ENCODE data around the gene PLPPR5.
"Not testable (repeated sequence)": the region's sequence is repeated elsewhere in the genome, so short reads cannot be mapped to it uniquely, and the experiment has no call there.

PLPPR5 gene

DNA sequence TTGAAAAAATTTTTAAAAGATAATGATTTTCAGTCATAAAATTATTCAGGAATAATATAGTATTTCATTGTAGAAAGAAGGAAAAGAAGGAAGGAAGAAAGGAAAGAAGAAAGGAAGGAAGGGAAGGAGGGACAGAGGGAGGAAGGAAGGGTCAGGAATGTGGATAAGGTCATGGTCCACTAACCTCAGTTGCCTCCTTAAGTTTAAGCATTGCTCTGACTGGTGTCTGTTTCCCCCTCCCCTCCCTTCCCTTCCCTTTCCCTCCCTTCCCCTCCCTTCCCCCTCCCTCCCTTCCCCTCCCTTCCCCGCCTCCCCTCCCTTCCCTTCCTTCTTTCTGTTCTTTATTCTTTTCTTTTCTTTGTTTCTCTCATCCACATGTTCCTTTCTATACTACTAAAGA lies 95.7 kb downstream of the PLPPR5 start:
- DNase-seq = no peak

DNA sequence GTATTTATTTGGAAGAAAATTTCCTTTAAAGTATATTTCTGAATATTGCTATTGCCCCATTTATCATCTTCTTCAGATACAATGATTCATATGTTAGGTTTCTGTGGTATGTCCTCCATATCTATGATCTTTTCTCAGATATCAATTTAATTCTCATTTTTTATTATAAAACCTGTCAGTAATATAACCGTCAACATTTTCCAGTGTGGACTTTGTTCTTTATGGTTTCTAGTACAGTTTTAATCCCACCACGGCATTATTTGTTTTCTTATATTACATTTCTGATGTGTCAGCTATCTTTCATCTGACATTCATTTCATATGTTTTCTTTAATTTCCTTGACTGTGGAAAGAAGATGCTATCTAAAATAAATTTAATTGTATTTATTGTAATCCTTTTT lies 97.9 kb downstream of the PLPPR5 start:
- DNase-seq = no peak

DNA sequence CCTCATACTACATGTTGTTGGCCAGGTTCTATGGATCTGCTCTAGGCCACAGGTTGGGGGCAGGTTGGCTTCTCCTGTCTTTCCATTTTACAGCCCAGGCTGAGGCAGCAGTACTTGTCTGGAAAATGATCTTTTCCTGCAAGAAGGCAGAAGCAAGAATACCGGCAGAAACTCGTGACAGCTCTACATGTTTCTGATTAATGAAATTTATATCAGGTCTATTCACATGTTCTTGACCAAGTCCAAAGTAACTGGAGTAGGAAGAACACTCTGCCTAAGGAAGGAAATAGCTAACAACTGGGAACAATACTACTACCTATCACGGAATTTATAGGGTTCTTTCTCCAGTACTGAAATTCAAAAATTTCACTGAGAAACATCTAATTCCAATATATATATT lies 98.3 kb downstream of the PLPPR5 start:
- DNase-seq = no peak

DNA sequence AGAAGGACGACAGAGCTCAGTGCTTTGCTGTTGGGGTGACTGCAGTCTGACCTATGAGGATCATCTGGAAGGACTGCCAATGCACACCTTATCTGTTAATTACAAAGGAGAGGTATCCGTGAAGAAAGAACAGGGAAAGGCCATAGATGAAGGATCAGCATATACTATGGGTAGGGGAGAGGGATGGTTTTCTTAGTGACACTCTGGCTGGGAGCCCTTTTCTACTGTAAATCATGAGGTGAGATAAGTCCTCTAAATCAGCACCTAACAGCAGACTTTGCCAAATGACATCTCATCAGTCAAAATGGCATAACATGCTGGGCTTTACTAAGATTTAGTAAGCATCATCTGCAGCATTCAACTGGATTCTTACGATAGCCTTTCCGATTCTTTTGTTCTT lies 100.0 kb downstream of the PLPPR5 start:
- DNase-seq = no peak

DNA sequence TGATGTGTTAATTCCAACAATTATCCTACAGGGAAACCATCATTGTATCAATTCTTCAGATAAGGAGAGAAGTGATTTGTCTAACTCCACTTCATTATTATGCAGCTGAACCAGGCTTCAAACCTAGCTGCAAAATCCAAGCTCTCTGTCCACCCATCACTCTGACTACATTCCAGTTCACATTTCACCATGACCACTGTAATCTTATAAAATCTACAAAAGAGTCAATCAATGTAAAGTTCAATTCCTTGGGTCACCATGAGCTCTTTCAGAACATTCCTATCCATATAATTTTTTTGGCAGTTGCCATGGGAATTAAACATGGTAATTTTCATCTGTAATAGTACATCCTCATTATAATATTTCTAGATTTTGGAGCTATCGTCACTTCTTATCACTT lies 100.9 kb downstream of the PLPPR5 start:
- no peak for DNase-seq

DNA sequence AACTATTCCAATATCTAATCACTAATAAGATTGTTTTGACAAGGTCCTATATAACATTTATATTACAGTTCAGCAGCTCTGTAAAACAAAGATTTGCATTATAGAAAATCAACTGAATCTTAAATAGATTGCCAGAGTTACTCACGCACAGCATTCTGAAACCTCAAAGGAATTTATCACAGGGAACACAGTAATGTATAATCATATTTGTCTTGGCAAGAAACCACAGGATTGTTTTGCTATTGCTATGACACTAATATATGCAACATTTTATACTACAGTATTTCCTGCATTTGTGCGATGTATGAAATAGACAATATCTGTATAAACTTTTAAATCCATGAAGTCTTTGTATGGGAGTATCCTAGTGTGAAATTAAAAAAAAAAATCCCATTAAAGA lies 101.4 kb downstream of the PLPPR5 start:
- no peak for DNase-seq

DNA sequence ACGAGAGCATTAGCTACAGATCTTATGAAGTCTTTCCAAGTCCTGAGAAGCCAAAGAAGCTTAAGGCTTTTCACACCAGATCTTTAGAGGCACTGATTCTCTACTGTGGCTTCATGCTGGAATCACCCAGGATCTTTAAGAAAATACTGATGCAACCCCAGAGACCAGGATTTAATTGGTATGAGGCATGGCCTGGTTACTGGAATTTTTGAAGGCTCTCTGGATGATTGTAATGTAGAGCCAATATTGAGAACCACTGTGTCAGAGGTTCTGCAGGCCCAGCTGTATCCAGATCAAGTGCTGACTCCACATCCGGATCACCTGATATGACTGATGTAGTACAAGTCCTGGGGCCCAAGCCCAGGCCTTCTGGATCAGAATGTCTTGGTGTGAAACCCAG lies 105.7 kb downstream of the PLPPR5 start:
- DNase-seq = no peak

DNA sequence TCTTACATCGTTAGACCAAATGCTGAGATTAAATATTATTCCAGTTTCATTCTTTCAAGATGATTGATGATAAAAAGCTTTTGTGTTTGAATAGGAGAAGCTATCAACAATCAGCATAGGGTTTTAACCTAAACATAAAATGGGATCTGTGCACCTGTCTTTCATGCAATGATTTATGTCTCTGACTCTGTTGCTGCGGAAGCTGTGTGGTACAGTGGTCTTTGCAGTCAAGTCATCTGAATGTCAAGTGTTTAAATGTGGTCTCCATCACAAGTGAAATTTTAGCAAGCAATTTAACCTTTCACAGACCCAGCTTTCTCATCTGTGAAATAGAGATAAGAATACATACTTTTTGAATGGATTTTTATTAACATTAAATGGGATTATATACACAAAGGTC lies 107.2 kb downstream of the PLPPR5 start:
- DNase-seq = no peak

DNA sequence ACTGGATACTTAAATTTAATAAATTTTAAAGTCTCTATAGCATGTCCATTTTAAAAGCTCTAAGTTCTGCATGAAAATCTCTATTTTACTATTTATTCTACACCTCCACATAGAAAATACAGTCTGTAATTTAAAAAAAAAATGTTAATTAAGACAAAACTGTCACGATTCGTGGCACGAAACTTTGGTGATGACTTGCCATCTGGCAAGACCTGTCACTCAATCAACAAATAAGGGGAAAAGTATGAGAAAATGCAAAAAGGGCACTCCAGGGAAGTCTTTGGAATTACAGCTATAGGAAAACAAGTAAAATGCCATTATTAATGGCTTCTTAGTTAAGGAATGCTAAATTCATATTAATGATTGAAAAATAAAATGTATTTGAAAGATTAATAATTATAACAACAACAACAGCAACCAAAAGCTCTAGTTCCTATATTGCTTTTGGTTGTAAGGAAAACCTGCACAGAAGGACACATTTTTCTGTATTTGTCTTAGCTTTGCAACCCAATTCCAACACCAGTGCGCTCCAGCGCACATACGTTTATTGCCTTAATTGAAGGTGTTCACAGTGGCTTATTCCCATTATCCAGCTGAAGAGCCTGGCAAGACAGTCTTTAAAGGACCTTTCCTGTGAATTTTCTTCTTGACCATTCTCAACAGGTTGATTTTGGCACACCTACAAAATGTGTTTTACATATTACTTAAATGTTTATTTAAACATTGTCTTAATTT lies 107.8 kb downstream of the PLPPR5 start:
- DNase-seq = no peak

DNA sequence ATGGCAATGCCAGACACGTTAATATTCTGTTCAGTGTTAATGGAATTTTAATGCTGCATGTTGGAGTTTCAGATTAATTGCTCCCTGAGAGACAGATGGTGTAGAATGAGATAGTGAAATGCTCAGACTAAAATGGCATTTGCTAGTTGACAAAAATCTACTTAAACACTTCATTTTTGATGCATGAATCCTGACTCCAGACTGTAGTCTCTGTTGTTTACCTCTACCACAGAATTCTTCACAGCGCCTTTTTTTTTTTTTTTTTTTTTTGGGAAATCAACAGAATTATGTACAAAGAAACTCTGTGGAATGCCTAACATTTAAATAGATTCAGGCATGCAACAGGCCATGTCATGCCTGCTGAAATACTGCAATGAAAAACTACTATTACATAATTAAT lies 111.3 kb downstream of the PLPPR5 start:
- no peak for DNase-seq

DNA sequence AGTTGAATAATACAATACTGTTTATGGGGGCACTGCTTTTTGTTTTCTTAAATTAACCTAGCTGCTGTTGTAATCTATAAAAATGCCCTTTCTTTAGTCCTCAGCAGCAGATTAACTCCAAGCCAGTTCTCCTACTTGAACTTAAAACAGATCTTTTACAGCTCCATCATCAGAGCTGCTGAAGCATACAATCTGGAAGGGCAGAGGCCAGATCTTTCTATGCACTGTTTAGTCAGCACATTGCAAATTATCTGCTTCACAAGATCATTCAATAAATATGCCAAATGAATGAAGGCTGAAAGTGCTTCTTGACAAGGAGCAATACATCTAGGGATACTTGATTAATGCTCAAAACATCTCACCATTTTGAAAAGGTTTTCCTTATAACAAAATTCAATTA lies 115.8 kb downstream of the PLPPR5 start:
- DNase-seq = no peak

DNA sequence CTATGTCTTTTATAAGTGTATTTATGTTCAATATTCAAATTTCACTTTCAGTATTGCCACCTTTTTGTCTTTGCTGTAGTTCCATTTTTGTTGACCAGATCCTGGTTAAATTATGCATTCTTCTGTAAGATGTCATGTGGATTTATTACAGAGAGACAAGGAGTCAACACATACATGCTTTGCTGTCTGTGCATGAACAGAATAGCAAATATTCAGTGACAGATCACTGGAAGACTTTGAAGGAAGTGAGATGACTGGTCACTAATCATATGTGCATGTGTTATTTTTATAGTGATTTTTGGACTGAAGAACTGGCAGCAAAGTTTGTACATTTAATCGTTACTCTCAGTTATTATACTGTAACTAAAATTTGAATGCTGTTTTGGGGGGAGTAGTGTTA lies 117.2 kb downstream of the PLPPR5 start:
- no peak for DNase-seq

DNA sequence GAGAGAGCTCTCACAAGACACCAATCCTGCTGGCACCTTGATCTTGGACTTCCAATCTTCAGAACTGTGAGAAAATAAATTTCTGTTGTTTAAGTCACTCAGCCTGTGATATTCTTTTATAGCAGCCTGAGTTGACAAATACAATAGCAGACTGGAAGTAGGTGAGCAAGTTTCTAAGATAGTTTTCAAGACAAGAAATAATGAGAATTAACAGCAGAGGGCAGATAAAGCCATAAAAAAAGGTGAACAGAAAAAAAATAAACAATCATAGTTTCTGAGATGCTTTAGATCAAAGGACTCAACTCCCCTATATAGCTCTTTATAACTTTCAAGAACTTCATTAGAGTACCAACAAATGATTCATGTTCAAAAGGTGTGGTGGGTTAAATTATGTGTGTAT lies 119.8 kb downstream of the PLPPR5 start:
- no peak for DNase-seq

DNA sequence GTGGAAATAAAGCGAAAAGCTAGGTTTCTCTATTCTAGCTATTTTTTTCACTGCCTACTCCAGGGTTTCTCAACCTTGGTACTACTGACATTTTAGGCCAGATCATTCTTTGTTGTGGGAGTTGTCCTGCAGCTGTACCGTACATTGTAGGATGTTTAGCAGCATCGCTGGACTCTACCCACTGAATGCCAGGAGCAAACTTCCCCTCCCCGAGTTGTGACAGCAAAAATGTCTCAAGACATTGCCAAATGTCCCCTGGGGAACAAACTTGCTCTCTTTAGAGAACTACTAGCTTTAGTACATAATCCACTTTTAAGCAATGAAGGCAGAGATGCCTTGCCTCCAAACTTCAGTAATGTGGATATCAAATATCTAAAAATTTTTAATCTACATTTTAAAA lies 122.8 kb downstream of the PLPPR5 start:
- DNase-seq = no peak

DNA sequence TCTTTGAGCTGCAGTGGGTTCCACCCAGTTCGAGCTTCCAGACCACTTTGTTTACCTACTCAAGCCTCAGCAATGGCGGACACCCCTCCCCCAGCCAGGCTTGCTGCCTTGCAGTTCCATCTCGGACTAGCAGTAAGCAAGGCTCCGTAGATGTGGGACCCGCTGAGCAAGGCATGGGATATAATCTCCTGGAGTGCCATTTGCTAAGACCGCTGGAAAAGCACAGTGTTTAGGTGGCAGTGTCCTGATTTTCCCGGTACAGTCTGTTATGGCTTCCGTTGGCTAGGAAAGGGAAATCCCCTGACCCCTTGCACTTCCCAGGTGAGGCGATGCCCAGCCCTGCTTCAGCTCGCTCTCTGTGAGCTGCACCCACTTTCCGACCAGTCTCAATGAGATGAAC lies 123.4 kb downstream of the PLPPR5 start:
- DNase-seq = not testable (repeated sequence)

DNA sequence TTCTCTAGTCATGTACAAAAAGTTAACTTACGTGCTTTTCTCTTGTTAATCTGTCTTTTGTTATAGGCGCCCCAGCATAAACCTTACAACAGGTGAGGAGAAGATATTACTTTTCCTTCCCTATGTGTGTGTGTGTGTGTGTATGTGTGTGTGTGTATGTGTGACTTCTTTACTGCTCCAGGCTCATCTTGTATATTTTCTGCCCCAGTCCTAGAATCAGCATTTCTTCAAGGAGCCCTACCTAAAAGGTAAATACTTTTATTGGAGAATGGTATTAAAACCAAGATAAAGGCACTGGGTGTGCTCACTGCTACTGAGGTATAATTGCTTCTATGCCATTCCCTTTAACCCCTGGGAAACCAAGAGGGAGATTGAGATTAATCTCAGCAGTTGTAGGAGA lies 129.8 kb downstream of the PLPPR5 start:
- DNase-seq = no peak

DNA sequence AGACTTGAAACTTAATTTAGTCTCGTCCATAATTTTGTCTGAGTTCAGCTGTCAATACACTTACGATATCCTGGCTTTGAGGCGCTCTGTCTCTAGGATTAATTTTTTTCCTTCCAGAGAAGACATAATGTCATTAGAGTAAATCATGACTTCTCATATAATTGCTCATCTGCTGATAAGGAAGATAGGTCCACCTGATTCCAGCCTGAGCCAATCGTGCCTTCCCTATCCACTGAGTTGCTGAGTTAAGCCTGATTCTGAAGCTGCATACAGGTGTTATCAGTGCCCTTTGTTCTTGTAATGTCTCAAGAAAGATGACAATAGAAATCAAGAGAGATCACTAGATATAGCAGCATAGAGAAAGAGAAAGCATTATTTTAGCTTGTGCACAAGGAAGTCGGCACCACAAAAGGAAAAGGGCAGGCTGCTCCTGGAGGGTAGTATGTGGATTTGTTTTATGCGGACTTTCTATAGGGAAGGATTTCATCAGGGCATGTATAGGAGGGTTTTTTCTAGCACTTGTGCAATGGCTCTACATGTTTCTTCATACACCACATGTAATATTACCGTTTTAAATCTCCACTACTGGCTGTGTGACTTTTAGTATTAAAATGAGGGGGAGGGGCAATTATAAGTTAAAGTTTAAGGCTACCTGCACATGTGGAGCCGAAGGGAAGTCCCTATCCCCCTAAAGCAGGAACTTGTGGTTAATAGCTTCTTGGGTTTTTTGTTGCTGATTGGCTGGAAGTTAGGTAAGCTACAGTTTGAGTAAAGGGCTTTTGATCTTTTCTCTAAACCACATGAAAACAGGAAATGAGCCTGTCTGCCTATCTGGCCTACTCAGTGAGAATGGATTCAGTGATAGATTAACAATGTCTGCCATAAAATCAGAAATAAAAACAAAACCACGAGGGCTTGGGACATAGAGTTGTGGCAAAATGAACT lies 133.4 kb downstream of the PLPPR5 start:
- peak; percentile 6 for DNase-seq

DNA sequence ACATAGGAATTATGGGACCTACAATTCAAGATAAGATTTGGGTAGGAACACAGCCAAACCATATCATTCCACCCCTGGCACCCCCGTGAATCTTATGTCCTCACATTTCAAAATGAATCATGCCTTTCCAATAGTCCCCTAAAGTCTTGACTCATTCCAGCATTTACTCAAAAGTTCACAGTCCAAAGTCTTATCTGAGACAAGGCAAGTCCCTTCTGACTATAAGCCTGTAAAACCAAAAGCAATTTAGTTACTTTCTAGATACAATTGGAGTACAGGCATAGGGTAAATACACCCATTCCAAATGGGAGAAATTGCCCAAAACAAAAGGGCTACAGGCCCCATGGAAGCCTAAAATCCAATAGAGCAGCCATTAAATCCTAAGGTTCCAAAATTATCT lies 138.9 kb downstream of the PLPPR5 start:
- no peak for DNase-seq

DNA sequence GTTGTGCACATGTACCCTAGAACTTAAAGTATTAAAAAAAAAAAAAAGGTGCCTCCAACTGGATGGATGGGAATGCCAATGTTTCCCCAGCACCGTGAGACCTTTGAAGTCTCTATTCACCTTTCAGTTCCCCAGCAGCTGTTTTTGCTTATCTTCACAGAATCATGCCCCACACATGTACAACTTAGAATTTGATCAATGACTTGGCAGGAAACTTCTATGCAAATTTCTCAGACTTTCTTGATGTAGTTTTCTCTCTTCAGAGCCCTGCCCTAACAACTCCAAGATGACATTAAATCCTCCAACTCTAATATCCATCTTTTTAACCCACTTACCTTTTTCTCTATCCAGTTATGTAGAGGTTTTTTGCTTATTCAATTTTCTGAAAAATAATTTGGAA lies 144.3 kb downstream of the PLPPR5 start:
- DNase-seq = no peak

DNA sequence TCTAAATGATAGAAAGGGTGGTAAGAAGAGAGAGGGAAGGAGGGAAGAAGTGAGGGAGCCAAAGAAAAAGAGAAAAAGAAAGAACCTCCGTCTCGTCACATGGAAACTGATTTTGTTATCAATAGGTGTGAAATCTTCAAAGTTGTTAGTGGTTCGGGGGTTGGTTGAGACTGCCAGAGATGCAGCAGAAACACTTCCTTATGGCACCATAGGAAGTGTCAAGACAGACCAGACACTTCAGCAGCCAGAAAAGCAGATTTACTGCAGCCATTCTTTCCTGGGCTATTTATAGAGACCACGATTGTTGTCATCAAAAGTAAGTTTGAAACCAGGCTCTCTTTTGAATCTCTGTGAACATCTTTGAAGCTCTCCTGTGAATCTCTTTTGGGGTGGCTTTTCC lies 150.5 kb downstream of the PLPPR5 start:
- no peak for DNase-seq

DNA sequence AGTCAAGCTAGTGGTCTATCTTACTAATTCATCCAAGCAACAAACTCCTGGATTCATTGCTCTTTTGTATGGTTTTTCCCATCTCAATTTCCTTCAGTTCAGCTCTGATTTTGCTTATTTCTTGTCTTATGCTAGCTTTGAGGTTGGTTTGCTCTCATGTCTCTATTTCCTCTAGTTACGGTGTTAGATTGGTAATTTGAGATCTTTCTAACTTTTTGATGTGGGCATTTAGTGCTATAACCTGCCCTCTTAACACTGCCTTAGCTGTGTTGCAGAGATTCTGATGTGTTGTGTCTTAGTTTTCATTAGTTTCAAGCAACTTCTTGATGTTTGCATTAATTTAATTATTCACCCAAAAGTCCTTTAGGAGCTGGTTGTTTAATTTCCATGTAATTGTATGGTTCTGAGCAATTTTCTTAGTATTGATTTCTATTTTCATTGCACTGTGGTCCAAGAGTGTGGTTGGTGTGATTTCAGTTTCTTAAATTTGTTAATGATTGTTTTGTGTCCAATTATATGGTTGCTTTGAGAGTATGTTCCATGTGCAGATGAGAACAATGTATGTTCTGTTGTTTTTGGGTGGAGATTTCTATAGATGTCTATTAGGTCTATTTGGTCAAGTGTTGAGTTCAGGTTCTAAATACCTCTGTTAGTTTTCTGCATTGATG lies 154.6 kb downstream of the PLPPR5 start:
- no peak for DNase-seq

DNA sequence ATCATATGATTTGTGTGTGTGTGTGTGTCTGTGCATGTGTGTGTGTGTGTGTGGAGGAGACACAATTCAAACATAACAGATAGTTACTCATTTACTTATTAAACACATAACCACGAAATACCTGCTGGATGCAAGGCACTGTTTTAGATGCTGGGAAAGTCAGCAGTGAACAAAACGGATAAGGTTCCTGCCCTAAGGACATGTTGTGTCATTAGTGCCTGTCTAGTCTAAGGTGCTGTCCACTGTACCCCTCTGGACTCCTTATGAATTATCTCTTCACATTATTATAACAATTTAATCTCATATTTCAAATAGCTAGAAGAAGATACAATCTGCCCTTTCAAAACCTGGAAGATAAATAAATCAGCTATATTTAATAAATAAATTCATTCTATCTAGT lies 162.4 kb downstream of the PLPPR5 start:
- DNase-seq = no peak

Data from effector CD8-positive, alpha-beta T cell (primary cell).